HT-29 (cell line): Measurements from ENCODE around the gene NR6A1. TPM values are rescaled to one million over a fixed set of nuclear protein-coding genes. Genes with fewer than 3 reads are reported as not detected.

ENCODE experiments used
- DNase-seq: peaks from one replicate; pipeline ENCODE4 v3.0.0-alpha.2; 2015; ENCODE audit warnings: low spot score
- total RNA-seq: library from RNA; depleted of rRNA; stranded (reverse); fragments of >200 nt; shearing (Covaris generic); gene quantifications from 2 replicates; pipeline ENCODE4 v1.2.3, GENCODE V29; 2014

Gene NR6A1
- total RNA-seq, 1 experiment from 2014 or later, result 4.7 TPM

DNA sequence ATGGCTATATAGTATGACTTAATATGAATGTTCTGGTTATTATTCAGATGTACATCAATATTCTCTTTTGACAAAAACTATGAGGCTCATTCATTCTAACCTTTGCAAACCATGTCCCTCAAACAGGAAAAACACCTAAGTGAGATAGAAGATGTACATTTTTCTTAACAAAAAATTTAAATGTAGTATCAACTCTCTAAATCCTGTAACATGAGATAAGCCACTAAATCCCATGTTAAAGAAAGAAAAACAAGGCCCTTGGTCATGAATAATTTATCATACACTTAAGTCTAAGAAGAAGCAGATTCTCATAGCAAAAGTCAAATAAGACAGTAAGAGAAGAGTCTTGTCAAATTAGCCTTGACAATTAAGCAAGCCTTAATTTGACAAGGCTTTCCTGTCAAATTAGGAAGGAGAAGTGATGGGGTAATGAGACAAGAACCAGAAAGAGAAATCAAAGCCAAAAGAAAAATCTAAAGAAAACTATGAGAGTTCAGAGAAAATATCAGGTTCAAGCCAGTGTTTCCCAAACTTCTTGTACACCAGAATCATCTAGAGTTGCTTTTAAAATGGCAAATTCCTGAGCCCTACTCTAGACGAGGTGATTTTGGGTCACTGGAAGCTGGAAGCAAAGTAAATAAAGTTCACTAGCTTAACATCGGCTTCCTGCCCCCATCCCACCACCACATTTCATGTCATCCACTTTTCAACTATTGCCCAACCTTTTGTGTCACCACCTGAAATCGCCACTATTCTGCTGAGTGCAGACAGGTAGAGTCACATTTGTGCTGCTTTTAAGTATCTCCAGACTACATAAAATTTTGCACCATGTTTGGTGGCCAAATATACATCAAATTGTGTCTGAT, 76.5 kb downstream of the NR6A1 start:
- no peak for DNase-seq

DNA sequence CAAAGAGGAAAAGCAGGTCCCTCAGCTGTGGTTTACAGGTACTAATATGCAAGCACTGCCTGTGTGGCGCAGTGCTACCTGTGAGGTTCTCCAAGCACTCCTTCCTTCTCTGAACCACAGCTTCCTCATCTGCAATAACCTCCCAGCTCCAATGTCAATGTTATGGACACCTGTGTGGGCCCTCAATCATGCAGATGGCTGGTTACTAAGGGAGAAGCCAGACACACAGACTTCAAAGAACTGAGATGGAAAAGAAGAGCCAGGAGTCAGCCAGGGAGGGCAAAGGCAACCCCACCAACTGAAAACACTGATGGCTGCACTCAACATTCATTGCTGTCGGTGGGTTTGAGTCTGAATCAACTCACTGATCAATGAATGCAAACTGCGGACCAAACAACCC, 77.7 kb downstream of the NR6A1 start:
- DNase-seq, result no peak

DNA sequence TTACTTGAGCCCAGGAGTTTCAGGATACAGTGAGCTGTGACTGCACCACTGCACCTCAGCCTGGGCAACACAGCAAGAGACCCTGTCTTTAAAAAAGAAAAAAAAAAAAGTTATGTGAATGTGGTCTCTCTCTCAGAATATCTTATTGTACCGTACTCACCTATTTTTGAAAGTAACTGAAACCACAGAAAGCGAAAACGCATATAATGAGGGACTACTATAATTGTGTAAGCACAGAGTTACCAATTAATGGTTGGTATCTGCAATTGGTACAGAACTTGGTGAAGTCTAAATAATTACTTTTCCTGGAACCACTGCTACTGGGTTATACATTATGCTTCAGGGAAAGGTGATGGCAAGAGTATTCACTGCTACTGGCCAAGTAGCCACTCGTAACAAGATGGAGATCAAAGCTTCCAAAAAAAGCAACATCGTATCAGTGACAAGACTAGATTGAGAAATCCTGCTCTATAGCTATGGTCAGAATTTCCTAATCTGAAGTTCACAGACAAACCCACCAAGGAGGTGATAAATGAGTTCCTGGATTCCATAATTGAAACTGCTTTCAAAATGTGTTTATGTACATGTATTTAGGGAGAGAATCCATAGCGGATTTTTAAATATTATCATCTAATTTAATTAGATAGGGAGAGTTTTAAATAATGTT, 82.7 kb downstream of the NR6A1 start:
- DNase-seq, result no peak

DNA sequence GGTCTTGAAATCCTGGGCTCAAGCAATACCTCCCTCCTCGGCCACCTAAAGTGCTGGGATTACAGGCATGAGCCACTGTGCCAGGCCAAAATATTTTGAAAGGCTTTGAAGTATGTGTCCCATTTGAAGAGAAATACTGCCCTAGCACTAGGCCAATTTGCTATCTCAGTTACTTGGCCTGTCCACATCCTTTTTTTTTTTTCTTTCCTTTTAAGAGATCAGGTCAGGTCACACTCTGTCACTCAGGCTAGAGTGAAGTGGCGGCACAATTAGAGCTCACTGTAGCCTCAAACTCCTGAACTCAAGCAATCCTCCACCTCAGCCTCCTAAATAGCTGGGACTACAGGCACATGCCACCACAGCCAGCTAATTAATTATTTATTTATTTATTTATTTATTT, 84.2 kb downstream of the NR6A1 start:
- DNase-seq, result no peak

DNA sequence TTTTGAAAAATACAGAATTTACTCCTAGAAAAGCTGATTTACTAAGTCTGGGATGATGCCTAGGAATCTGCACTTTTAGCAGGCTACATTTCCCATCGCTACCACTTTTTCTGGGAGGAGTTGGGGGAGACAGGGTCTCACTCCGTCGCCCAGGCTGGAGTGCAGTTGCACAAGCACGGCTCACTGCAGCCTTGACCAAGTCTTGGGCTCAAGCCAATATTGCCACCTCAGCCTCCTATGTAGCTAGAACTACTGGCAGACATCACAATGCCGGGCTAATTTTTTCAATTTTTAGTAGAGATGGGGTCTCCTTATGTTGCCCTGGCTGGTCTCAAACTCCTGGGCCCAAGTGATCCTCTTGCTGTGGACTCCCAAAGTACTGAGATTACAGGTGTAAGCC, 85.9 kb downstream of the NR6A1 start:
- no peak for DNase-seq

DNA sequence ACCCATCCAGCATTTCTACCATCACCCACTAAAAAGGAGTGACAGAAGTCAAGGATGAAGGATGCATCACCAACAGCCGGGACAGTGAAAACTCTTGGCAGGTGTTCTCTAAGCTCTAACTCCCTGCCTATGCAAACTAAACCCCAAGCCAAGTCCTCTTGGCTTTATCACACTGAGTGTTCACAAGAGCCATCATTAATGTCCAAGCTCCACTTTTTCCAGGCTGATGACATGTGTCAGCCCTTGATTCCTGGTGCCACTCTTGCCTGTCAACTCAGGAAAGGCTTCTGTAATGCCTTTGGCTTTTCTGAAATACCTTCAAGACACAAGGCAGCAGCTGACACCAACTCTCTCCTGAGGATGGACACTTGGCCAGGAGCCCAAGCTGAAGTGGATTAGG, 86.9 kb downstream of the NR6A1 start:
- no peak for DNase-seq

DNA sequence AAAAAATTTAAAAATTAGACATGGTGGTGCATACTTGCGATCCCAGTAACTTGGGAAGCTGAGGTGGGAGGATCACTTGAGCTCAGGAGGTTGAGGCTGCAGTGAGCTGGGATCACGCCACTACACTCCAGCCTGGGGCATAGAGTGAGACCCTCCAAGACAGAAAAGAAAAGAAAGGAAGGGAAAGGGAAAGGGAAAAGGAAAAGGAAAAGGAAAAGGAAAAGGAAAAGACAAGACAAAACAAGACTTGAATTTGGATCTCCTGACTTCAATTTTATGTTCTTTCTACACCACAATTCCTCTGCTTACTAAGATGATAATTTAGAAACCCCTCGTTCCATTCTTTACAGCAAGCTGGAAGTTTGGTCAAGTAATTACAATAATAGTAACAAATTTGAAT, 88.1 kb downstream of the NR6A1 start:
- DNase-seq, result no peak

DNA sequence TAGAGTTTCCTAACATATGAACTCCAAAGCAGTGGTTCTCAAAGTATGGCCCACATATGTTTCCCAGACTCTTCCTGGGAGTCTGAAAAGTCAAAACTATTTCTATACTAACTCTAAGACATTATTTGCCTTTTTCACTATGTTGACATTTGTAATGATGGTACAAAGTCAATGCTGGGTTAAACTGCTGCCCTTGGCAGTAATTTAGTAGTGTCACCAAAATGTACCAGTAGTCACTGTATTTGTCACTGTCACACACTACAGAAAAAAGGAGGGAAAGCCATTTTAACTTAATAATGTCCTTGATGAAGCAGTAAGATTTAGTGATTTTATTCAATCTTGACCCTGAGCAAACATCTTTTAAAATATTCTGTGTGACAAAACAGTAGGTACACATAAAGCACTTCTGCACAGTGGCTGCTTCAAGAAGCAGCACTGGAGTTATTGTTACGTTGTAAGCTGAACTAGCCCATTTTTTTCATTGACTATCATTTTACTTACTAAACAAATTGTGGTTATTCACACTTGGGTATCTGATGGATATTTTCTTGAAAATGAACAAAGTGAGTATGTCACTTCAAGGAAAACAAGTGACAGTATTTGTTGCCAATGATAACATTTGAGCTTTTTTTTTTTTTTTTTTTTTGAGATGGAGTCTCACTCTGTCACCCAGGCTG, 90.3 kb downstream of the NR6A1 start:
- no peak for DNase-seq

DNA sequence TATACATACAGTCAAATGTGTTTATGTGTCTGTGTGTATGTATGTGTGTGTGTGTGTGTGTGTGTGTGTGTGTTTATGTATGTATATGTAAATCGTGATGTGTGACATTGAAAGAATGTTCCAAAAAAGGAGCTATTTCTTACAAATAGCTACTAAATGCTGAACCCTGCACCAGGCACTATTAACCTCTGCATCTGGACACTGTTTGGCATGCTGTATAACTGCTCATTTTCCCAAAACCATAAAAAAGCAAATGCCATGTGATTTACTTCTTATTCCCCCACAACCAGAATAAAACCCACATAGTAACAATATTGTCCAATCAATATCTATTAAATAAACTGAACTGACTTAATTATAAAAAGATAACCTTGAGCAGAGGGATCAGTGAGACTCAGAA, 91.1 kb downstream of the NR6A1 start:
- no peak for DNase-seq

DNA sequence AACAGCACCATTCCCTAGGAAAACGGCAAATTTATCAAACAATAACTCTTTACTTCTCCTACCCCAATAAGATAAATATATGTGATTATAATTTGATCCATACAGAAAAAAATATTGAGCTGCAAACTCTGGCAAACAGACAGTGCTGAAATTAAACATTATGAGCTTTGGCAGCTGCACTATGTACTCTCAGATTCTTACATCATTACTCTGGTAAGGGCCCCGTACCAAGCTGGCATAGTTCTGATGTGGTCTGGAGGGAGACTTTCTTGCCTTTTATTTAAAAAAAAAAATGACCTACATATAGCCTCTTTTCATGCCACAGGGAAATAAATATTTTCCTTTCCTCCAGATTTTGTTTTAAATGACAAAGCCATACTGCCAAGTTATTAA, 95.0 kb downstream of the NR6A1 start:
- no peak for DNase-seq

DNA sequence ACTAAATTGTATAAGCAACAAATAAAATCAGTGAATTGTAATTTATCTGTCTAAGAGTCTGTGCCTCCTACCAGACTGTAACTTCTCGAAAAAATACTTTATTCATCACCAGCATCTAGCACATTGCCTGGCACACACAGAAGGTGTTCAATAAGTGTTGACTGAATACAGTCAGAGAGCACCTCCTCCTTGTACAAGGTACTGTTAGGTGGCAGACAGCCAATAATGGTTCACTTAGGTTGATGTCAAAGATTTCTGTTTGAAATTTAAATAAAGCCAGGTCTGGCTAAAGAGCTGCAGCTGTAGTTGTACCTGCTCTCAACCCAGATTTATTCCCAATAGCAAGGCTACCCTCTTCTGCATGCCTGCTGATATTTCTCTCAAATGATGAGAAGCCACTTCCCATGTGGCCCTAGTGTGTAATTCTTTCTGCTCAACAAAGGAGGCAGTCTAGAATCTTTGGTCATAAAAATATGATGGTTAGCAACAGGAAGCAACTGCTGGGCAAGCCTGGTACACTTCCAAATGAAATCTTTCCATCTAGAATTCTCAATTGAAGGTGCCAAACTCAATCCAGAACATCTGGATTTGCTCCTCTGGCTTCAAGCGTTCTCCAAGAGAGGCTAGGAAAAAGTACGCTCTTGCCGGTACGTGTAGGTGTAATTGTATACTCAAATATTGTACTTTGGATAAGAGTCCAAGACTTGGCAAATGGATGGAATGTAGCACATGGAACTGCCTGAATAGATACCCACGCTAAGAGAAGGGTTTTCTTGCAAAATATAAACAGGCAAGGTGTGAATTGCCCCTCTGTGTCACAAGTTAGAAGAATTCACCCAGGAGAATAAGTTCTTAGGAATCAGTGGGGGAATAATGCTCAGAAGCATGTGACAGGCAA, 95.6 kb downstream of the NR6A1 start:
- DNase-seq, result no peak

DNA sequence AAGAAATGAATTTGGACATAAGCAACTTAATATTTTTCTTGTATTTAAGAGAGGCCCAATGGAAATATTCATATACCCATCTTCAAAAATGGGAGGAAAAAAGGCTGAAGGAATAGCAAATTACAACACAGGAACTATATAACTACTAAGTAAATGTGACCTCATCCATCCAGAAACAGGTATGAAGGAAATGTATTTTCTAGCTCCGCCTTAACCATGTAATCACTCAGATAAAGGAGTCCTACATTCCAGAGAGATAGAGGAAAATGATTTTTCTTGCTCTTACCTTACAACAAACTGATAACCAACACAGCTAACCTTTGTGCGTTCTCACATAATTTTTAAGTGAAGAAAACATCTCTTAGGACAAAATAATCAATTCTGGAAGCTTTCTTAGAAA, 96.5 kb downstream of the NR6A1 start:
- no peak for DNase-seq

DNA sequence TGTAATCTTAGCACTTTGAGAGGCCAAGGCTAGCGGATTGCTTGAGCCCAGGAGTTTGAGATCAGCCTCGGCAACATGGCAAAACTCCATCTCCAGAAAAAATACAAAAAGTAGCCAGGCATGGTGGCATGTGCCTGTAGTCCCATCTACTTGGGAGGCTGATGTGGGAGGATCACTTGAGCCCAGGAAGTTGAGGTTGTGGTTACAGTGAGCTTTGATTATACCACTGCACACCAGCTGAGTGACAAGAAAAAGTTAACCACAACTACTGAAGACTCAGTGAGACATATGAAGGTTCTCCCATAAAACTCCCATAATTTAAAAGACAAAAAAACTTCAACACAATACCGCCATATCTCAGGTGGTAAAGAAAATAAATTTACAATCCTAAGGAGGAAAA, 98.0 kb downstream of the NR6A1 start:
- no peak for DNase-seq

DNA sequence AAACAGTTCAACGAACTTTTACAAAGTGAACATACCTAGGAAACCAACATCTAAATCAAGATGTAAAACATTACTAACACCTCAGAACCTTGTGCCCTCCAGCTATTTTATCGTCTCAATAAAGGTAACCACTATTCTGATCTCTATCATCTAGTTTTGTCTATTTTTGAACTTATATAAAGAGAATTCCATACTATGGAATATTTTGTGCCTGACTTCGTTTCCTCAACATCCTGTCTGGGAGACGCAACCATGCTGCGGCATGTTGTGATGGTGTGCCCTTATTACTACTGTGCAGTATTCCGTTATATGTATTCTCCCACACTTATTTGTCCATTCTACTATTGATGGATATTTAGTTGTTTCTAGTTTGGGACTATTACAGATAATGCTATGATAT, 99.2 kb downstream of the NR6A1 start:
- DNase-seq, result no peak

DNA sequence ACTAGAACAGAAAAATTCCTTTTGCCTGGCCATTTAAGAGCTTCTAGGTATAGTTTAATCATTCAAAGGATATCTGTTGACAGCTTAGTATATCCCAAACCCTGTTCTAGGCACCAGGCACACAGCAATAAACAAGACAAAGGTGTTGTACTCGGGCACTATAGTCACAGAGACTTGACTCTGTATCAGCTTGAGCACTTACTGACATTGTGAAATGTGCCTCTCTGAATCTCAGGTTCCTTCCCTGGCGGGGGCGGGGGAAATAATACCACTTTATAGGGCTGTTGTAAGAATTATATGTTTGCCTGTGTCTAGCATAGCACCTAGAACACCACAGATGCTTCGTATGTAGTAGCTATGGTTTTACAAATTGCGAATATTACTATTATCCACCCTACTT, 104.5 kb downstream of the NR6A1 start:
- no peak for DNase-seq

DNA sequence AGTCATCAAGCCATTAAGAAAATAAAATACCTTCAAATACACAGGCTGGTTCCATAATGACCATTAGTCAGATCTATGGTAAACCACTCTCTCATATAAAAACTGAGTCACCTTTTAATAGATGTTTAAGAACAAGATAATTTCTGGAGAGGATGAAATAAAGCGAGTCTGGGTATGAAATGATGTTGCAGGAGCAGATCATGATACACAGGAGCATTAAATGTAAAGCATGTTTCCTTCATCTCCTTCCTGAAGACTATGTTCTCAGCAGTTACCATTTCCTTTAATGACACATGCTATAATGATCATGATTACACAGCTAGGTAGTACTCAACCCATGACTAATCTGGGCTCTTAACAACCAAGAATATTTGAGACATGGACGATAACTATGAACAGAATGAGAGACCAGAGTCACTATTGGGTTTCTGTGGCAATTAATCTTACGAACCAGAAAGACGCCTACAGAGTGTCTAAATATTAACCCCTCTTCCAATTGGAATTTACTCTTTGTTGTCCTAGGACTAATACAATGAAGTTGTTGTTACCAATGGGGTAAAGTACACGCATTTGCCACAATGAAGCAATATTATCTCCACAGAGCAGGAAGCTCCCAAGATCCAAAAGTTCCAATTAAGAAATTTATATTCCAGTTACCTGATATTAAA, 105.6 kb downstream of the NR6A1 start:
- peak; percentile 78 for DNase-seq

DNA sequence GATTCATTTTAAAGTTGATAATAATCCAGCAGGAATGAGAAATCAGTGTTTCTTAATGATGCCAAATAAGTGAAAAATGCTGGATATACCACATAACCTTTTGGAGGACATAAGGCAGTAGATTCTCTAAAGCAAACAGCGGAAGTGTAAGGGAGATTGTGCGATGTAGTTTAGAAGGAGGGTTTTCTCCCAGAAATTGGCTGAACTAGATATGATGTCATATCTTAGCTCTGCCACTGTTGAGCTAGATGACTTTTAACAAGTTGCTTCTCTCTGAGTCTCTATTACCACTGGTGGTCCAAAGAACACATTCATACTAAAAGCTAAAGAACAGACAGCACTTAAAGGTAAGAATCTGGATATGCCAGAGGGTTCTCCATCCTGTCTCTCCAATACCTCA, 107.0 kb downstream of the NR6A1 start:
- DNase-seq, result no peak

DNA sequence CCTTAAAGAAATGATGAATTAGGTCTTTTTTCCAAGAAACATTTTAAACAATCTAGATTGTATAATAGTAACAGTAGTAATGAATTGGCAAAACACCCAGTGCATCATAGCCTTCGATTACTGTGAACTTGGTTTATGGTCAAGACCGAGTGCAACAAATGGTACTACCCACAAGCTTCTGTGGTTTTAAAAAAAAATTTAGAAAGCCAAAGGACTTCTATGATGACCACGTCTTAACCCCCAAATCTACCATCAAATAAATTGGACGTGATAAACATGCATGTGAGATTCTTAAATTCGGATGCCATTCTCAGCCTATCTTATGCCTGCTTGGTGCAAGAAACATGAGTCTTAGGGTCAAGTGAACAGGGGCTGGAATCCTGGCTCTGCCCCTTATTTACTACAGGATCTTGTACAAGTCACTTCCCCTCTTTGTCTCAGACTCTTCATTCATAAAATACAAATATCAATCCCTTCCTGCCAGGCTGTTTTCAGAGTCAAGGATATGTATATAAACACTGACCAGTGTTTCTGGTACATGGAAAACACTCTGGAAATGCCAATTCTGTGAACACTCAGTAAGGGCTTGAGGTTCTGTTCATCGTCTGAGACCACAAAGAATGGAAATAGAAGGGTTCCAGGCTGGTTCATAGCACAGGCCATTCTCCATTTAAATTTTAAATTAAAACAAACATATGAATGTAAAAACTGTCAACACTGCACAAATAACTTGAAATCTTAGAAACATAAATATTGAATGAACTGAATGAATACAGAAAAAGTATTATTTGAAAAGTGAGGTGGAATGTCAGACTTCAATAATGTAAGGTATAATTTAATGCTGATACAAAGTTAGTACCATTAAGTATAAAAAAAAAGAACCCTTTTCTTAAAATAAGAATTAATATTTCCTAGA, 107.8 kb downstream of the NR6A1 start:
- no peak for DNase-seq

DNA sequence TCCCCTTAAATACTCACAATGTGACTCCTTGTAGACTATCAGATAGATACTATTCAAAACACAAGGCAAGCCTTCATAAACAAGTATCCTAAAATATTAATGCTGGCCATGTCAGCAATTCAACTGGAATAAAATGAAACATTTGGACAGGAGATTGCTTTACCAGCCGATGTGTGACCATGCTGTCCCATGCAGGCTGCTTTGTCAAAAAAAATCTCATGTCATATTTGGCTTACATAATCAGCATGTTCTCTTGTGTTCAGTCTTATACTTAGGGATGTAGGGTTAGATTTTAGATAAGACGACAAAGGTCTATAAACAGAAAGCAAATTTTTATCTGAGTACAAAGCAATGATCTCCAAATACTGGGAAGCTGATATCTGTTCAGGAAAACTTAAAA, 108.5 kb downstream of the NR6A1 start:
- no peak for DNase-seq

DNA sequence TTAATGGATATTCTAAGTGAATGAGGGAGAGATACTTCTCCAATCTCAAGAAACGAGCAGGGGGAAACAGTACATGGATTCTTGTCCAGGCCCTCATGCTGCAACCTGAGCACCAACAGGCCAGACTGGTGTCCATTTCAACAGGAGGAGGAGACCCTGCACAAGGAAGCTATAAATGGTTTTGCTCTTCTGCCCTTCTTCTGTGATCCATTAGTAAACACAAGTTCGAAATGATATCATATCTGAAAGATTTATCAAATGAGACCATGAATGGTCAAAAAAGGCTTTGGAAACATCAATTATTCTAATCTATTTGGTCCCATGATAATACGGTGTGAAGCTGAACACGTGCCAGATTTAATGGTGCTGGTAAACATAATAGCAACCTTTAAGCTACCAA, 109.8 kb downstream of the NR6A1 start:
- peak; percentile 8 for DNase-seq
